HG02610 (cell line): ENCODE results near the gene CCNT2.
"Not testable (repeated sequence)": the region's sequence is repeated elsewhere in the genome, so short reads cannot be mapped to it uniquely, and the experiment has no call there.

Experiments
- ATAC-seq: cut with Tn5 transposase; IDR thresholded peaks from one replicate; pipeline ENCODE4 v1.9.1; 2021; ENCODE audit warnings: mild to moderate bottlenecking, moderate library complexity; ENCODE audit not compliant: unreplicated experiment

CCNT2 gene

GRCh38 chr2:134973241-134974138 is 54.9 kb downstream of the CCNT2 start:
- peak; percentile 83 for ATAC-seq

GRCh38 chr2:134975281-134976009 is 56.8 kb downstream of the CCNT2 start:
- no peak for ATAC-seq

- ATAC-seq, result no peak
These were observed 57.6 kb downstream of the CCNT2 start for GRCh38 chr2:134976074-134976702.

GRCh38 chr2:134977104-134977503 is 58.5 kb downstream of the CCNT2 start:
- not testable (repeated sequence) for ATAC-seq

GRCh38 chr2:134979221-134979620 is 60.6 kb downstream of the CCNT2 start:
- no peak for ATAC-seq

- no peak for ATAC-seq
These were observed 62.0 kb downstream of the CCNT2 start for GRCh38 chr2:134980639-134981038.

- ATAC-seq, result peak; percentile 55
These were observed 64.0 kb downstream of the CCNT2 start for GRCh38 chr2:134982603-134983002.

GRCh38 chr2:134985061-134985460 is 66.4 kb downstream of the CCNT2 start:
- no peak for ATAC-seq

- ATAC-seq, result no peak
These were observed 70.5 kb downstream of the CCNT2 start for GRCh38 chr2:134988994-134989605.

GRCh38 chr2:134999521-134999920 is 80.9 kb downstream of the CCNT2 start:
- ATAC-seq, result no peak

- no peak for ATAC-seq
These were observed 84.2 kb downstream of the CCNT2 start for GRCh38 chr2:135002836-135003235.

GRCh38 chr2:135004005-135004746 is 85.6 kb downstream of the CCNT2 start:
- peak; percentile 94 for ATAC-seq

- ATAC-seq, result no peak
These were observed 87.1 kb downstream of the CCNT2 start for GRCh38 chr2:135005753-135006152.
